ENCODE results near the gene SPAG16.

Gene SPAG16

GRCh38 chr2:214079032-214079431 lies 794.8 kb downstream of the SPAG16 start:
- no peak for ATAC-seq

GRCh38 chr2:214088536-214088935 lies 804.3 kb downstream of the SPAG16 start:
- ATAC-seq (no peak), DNase-seq (no peak)

More at GRCh38 chr2:214079032-214079431, 794.8 kb downstream of the SPAG16 start:
- no peak for DNase-seq

GRCh38 chr2:214096208-214096715 lies 812.0 kb downstream of the SPAG16 start:
- DNase-seq (no peak), ATAC-seq (no peak)

DNA sequence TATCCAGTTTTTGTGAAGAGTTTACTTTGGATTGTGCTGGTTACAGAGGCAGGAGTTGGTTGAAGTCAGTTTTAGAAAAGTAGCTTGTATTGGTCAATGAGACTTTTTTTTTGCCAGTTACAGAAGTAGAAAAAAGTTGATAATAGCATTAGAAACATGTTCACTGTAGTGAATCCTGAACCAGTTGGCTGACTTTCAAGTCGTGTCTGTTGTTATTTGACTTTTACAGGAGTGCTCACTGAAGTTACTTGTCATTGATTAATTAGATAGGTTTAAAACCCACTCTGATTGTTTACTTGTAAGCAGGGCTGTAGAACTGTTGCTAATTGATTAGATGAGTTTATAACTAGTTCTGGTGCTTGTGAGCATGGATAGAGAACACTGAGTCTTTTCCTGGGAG lies 814.5 kb downstream of the SPAG16 start:
- ATAC-seq = no peak
- DNase-seq = no peak

DNA sequence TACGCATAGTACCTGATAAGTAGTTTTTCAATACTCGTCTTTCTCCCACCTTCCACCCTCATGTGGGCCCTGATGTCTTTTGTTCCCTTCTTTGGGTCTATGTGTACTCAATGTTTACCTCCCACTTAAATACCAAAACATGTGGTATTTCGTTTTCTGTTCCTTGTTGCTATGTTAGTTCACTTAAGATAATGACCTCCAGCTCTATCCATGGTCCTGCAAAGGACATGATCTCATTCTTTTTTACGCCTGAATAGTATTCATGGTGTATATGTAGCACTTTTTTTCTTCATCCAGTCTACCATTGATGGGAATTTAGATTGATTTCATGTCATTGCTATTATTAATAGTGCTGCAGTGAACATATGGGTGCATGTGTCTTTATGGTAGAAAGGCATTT lies 816.2 kb downstream of the SPAG16 start:
- ATAC-seq (no peak), DNase-seq (no peak)

GRCh38 chr2:214103276-214104001 lies 819.2 kb downstream of the SPAG16 start:
- ATAC-seq = no peak
- no peak for DNase-seq

DNA sequence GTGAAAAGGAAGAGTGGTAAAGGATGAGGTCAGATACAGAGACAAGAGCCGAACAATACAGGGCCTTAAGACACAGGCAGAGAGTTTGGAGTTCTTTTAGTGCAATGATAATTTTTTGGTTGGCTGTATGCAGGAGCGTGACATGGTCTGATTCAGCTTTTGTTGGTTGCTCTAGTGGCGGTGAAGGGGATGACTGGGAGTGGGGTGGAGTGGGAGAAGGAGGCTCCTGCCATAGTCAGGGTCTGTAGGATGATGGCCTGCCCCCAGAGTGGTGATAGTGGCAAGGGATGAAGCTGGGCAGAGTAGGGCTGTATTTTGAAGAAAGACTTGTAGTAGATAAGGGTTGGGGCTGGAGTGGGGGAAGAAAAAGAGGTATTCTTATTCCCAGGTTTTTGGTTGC lies 820.0 kb downstream of the SPAG16 start:
- DNase-seq (no peak), ATAC-seq (no peak)

GRCh38 chr2:214104967-214105366 lies 820.7 kb downstream of the SPAG16 start:
- DNase-seq (no peak), ATAC-seq (no peak)

DNA sequence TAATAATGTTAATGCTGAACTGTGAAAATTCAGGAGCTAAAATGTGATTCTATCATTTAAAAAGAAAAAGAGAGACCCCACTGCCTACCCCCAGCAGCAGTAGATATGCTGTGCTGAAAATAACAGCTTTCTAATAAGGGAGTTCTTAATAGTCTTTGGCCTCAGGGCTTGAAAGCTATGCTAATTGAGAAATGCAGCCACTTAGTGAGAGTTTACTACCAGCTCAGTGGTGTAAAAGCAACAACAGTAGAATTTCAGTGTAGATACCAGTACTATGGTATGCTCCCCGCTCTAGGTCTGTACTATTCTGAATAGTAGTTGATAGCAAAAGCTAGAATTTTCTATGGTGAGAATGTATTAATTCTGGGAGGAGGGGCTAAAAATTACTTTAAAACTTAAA lies 823.5 kb downstream of the SPAG16 start:
- ATAC-seq (no peak), DNase-seq (no peak)

DNA sequence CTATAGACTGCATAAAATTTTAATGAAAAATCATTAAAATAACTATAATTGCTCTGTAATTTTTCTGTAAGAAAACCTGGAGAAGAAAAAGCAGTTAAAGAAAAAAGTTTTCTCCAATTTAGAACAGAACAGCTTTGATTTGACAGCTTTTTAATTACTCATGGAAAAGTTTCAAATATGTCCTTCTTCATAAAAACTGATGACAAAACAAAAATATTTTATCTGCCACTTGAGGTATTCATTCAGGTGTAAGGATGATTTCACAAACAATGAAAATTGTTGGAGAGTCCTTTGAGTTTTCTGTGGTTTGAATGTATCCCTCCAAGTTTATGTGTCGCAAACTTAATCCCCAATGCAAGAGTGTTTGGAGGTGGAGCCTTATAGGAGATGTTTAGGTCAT lies 824.3 kb downstream of the SPAG16 start:
- no peak for ATAC-seq

DNA sequence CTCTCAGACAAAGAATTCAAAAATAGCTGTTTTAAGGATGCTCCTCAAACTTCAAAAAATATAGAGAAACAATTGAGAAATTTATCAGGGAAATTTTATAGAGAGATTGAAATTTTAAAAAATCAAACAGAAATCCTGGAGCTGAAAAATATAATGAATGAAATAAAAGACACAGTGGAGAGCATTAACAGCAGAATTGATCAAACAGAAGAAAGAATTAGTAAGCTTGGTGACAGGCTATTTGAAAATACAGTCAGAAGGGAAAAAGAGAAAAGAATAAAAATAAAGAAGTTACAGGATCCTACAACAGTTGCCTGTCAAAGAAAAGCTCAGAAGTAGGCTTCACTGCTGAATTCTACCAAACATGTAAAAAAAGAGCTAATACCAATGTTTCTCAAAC lies 832.8 kb downstream of the SPAG16 start:
- no peak for DNase-seq
- ATAC-seq = no peak

More for the DNA sequence above, 824.3 kb downstream of the SPAG16 start:
- DNase-seq = no peak

GRCh38 chr2:214126135-214126534 lies 841.9 kb downstream of the SPAG16 start:
- DNase-seq = no peak

DNA sequence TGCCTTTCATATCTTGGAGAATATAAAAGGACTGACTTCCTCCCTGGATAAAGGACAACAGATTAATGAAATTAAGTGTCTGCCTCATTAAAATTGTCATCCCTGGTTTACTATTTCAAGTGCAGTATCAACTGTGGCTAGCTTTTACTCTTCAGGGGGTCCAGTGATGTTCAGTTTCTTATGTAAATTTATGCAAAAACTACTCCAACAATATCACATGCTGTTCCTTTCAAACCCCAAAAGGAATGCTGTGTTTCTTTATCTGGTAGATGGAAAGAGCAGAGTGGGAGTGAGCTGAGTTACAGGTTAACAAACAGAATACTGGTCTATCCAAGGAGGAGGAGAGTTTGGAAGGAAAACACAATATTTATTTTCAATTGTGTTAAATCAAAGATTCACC lies 842.9 kb downstream of the SPAG16 start:
- no peak for DNase-seq
- no peak for ATAC-seq

More at GRCh38 chr2:214126135-214126534, 841.9 kb downstream of the SPAG16 start:
- no peak for ATAC-seq

- DNase-seq (no peak), ATAC-seq (no peak)
Observed at GRCh38 chr2:214127571-214127970, 843.3 kb downstream of the SPAG16 start.

DNA sequence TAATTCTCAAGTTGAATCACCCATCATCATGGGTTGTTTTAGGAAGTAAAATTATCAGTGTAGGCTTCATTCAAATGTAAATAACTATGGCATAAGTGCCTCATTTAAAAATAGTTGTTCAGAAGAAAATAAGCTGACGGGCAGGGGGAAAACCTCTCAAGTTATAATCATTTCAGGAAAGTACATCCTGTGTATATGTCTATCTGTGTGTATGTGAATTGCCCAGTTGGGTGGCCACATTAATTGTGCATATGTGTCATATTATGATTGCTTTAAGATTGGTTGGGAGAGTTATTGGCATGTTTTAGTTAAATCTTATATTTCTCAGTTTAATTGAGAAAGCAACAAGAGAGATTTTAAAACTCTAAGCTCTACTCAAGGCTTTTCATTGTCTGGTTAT lies 843.8 kb downstream of the SPAG16 start:
- no peak for DNase-seq
- ATAC-seq = no peak

GRCh38 chr2:214130114-214130513 lies 845.9 kb downstream of the SPAG16 start:
- no peak for DNase-seq
- no peak for ATAC-seq

DNA sequence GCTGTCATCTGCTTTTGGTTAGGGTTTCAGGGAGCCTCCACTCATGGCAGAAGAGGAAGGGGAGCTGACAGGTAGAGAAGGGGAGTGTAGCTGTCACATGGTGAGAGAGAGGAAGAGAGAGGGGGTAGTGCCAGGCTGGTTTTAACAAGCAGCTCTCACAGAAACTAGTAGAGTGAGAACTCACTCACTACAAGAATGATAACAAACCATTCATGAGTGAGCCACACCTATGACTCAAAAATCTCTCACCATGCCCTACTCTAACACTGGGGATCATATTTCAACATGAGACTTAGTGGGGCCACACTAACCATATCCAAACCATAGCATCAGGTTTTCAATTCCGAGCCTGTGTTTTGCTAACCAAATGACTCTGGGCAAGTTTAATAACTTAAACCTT lies 851.7 kb downstream of the SPAG16 start:
- no peak for ATAC-seq
- no peak for DNase-seq

- DNase-seq (no peak), ATAC-seq (no peak)
Observed at GRCh38 chr2:214138779-214139178, 854.5 kb downstream of the SPAG16 start.

- ATAC-seq (no peak), DNase-seq (no peak)
Observed at GRCh38 chr2:214139630-214140284, 855.5 kb downstream of the SPAG16 start.

DNA sequence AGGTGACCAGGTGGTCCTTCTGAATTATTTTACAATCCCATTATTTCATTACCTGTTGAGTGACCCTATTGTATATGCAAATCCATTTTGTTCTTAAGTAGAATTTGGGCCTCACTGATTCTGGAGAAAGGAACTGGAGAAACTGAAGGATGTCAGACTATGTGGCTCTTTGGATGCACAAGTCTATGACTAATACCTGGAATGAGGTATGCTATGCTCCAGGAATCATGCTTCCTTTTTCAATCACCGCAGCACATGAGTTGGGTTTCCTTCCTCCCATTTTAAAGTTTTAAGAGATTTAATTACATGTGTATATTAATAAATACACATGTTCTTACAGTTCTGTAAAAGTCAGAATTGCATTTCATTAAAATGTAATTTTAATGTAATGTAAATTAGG lies 872.7 kb downstream of the SPAG16 start:
- DNase-seq = no peak
- ATAC-seq = no peak

GRCh38 chr2:214158851-214159250 lies 874.6 kb downstream of the SPAG16 start:
- ATAC-seq (no peak), DNase-seq (no peak)

GRCh38 chr2:214169281-214169680 lies 885.0 kb downstream of the SPAG16 start:
- ATAC-seq = no peak
- no peak for DNase-seq

DNA sequence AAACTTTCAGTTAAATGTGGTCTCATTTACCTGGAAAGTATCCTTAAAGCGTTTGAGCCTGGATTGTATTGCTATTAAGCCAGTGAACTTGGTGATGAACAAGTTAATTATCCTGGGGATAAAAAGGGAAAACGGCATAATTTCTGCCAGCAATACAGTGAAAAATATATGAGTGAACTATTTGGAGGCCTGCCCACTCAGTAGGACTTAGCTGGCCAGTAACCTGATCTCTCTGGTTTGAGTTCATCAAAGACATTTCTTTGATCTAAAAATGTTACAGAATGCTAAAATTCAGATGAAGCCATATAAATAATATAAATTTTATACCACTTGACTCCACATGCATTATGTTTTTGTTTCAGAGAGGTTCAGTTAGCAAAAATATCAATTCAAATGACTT lies 885.5 kb downstream of the SPAG16 start:
- ATAC-seq = no peak
- DNase-seq = no peak

DNA sequence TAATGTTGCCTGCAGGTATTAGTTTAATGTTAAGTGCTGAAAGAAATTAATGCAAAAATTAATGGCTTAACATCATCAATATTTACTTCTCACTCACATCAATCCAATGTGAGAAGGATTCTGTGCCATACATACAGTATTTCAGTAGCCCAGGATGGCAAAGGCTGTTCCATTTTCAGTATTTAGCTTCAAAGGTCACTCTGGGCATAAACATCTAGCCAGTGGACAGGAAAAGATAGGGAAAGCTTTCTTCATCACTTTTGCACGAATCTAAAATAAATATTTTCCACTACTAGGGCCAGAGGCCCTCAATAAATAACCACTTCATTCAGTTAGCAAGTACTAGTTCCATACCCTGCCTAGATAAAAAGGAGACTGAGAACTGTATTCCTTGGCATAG lies 890.3 kb downstream of the SPAG16 start:
- ATAC-seq = no peak
- no peak for DNase-seq
